ENCODE data around the gene ARHGAP42.

Gene ARHGAP42

GRCh38 chr11:100757646-100758045, 70.6 kb downstream of the ARHGAP42 start:
- in situ Hi-C loops (cut with MboI; ENCODE audit: low sequenced_read_pairs), result no loop called here

DNA sequence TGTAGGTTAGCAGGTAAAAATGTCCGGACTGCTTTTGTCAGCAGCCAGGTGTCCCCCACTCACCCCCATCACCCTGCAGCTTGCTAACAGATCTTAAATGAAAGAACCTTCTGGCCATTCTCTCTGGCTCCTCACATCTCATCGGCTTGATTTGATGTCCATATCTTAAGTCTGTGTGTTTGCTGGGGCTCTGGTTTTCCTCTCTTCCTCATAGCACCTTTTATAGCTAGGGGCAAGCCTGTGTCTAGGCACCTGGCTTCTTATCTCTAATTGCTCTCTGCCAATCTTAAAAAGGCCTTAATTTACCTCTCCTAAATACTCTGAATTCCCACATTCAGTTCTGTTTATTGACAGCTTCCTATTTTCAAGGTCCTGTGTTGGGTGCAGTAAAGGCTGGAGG, 72.0 kb downstream of the ARHGAP42 start:
- in situ Hi-C loops (cut with MboI; ENCODE audit: low sequenced_read_pairs), result no loop called here

DNA sequence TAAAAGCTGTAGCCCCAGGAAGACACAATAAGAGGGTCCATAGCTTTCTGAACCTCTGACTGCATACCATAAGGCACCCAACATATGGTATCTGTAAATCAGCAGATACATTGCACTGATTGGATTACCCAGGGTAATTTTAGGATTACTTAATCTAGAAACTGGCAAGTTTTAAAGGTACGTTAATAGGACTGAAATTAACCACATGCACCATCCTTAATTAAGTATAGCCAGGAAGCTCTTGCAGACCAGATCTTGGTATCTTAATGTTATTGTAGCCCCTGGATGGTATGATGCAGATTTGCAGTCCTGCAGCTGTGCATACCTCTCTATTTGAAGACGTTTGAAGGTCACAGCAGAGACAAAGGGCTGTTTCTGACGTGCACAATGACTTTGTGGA, 72.8 kb downstream of the ARHGAP42 start:
- in situ Hi-C loops (cut with MboI; ENCODE audit: low sequenced_read_pairs), result no loop called here

- in situ Hi-C loops (cut with MboI; ENCODE audit: low sequenced_read_pairs), result no loop called here
Measured at GRCh38 chr11:100760744-100761143, 73.7 kb downstream of the ARHGAP42 start.

DNA sequence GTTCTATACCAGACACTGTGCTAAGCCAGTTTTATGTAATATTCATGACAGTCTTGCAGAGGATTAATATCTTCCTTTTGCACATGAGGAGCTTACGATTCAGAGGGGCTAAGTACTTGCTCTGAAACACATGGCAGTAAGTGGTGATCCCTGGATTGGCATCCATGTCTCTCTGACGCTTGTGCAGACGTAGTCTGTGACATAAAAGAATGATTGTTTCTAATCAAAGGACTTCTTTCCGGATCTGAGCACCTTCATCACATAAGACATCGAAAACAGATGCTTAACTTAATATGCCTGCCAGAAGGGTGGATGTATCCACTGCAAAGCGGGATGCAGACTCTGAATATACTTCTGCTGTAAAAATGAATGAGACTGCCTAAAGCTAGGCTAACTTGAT, 74.8 kb downstream of the ARHGAP42 start:
- in situ Hi-C loops (cut with MboI; ENCODE audit: low sequenced_read_pairs), result no loop called here

DNA sequence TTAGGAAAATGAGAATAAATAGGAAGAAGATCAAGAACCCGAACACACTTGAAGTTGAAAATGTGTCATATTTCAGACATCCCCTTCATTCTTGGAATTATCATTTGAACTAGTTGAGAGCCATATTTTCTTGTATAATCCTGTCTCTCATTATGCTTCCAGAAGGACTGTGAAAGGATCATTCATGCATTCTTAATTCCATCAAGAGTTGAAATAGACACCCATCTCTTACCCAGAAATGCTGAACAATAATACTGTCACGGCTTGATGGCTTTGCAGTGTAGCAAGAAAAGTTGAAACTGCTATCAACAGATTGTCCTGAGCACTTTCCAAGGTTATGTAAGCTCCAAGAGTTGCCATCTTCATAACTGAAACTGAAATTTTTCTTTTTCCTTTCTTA, 79.7 kb downstream of the ARHGAP42 start:
- in situ Hi-C loops (cut with MboI; ENCODE audit: low sequenced_read_pairs), result no loop called here

DNA sequence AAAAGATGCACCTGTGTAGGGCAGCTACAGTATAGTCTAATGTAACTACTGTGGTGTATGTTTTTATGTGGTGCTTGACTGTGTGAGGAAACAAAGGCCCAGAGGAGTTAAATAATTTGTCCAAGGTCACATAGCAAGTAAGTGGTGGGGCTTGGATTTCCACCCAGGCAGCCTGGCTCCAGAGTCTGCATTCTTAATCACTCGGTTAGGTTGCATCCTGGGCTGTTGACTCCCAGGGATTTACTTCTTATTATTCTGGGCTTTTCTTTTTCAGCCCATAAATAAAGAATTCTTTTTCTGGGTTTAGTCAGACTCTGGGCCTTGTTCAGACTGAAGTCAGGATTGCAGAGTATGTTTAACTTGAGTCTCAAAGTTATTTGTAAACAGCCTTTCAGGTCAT, 82.1 kb downstream of the ARHGAP42 start:
- in situ Hi-C loops (cut with MboI; ENCODE audit: low sequenced_read_pairs), result no loop called here

DNA sequence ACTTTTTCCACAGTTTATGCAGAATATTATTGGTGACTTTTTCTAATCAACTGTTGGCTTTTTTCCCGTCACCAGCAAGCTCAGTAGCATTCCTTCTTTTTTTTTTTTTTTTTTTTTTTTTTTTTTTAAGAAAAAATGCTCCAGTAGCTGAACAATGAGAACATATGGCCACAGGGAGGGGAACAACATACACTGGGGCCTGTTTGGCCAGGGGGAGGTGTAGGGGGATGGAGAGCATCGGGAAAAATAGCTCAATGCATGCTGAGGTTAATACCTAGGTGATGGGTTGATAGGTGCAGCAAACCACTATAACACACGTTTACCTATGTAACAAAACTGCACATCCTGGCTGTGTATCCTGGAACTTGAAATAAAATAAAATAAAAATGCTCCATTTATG, 82.5 kb downstream of the ARHGAP42 start:
- in situ Hi-C loops (cut with MboI; ENCODE audit: low sequenced_read_pairs), result no loop called here

DNA sequence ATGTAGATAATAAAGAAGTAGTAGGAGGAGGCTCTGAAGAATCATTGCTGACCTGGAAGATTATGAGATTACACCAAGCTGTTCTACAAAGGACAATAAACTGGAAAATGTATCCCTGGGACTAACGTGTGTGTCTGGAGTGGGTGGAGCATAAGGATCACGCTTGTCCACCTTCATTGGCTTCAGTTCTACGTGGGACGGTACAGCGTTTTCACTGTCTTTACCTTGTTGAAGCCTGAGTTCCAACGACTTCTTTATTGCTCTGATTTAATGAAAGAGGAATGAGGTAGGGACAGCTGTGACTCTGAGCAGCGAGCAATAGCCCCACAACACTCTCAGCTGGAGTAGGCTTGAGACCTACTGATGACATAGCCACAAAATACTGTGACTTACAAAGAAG, 87.0 kb downstream of the ARHGAP42 start:
- in situ Hi-C loops (cut with MboI; ENCODE audit: low sequenced_read_pairs), result no loop called here

DNA sequence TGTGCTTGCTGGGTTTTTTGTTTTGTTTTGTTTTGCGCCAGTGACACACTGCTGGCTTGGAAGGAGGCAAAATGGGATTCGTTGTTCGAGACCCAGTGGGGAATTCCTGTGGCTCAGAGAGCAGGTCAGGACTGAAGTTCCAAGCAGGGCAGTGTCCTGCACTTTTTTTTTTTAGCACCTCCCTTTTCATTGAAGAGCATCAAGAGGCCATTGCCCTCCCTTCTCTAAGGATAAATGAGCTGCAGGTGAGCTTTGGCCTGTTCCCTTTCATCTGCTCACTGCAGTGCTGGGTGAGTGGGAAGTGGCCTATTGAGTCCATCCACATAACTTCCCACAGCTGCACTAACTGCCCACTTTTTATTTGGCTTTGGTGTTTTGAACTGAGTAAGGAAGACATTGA, 87.8 kb downstream of the ARHGAP42 start:
- in situ Hi-C loops (cut with MboI; ENCODE audit: low sequenced_read_pairs), result no loop called here

DNA sequence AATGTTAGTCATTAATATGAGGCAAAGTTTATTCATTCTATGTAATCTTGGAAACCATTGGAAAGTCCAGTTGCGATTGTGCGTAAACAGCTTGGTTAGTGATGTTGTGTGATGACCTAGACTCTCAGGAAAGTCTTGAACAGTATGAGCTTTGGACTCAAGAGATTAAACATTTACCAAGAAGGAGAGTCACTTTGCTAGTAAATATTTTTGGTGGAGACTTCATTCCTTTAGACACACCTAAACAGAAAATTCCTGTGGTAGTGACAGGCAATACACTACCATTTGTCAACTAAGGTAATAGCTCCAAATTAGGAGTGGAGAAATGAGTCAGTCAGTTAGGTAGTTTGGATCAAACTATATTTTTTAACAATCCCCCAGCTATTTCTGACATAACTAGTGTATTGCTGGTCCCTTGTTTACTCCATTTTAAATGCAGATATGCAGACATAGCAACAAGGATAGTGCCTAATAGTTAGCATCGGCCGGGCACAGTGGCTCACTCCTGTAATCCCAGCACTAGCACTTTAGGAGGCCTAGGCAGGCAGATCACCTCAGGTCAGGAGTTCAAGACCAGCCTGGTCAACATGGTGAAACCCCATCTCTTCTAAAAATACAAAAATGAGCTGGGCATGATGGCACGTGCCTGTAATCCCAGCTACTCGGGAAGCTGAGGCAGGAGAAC, 89.3 kb downstream of the ARHGAP42 start:
- in situ Hi-C loops (cut with MboI; ENCODE audit: low sequenced_read_pairs), result no loop called here

DNA sequence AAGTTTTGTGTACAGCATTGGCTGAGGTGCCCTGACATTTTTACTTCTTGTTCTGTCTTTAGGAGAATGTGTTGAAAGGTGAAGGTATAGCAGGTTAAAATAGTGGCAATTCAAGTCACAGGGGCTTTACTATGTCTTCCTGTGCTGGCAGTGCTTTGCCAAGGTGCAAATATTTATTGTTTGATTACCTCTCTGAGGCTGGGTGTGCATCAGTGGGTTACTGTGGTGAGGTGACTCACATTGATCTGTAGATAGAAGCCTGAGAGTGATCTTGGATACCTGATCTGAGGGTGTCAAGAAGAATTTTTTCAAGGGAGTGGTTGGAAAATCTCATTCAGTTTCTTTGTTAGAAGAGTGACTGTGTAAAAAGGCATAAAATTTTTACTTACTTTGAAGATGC, 90.0 kb downstream of the ARHGAP42 start:
- in situ Hi-C loops (cut with MboI; ENCODE audit: low sequenced_read_pairs), result no loop called here

GRCh38 chr11:100777736-100778135, 90.6 kb downstream of the ARHGAP42 start:
- in situ Hi-C loops (cut with MboI; ENCODE audit: low sequenced_read_pairs), result no loop called here

- in situ Hi-C loops (cut with MboI; ENCODE audit: low sequenced_read_pairs), result no loop called here
Measured at GRCh38 chr11:100778166-100778785, 91.2 kb downstream of the ARHGAP42 start.

DNA sequence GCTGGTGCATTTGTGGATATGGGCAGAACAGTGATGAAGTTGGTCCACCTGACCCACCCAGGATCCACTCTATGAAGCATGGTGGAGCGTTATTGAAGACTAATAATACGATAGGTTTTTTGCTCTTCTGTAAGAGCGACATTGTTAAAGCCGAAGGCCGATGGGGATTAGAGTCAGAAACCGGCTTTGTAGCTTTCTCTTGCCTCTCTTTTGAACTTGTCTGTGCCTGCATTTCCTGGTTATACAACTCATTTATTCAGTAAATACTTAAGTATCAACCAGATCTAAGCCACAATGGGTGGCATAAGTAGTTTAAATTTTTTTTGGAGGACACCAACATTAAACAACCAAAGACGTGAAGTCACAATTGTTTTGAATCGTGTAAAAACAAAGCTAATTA, 93.4 kb downstream of the ARHGAP42 start:
- in situ Hi-C loops (cut with MboI; ENCODE audit: low sequenced_read_pairs), result no loop called here

DNA sequence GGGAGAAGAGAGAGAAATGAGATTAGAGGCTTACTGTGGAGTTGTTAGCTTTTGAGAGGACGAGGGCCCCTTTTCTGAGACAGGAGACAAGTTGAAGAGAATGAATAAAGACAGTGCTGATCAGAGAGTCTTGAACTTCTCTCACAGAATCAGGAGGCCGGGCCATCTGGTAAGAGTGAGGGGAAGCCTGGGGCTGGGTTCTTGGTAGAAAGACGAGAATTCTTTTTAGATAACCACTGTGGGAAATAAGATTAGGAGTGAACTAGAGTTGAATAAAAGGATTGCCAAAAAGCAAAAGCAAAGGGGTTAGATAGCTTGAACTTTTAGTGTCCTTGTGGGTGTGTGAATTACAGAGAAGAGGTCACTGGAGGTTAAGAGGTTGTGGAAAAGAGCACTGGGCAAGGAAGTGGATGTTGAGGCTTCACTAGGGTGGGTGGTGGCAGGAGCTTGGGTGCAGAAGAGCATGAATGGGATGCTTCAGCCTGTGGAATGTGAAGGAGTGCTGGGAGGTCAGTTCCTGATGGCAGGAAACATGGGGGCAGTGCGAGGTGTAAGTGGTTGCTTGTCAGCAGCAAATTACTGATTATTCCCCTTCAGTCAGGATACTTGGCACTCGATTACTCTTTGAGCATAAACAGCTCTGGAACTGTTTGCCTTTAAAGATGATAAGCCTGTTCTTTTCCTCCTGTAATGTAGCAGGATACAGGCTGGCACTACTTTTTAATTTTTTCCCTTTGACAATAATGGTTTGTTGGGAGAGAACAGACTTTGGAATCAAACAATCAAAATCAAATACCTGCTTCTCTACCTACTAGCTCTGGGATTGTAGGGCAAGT, 98.3 kb downstream of the ARHGAP42 start:
- in situ Hi-C loops (cut with MboI; ENCODE audit: low sequenced_read_pairs), result no loop called here

GRCh38 chr11:100788561-100789295, 101.6 kb downstream of the ARHGAP42 start:
- in situ Hi-C loops (cut with MboI; ENCODE audit: low sequenced_read_pairs), result no loop called here

DNA sequence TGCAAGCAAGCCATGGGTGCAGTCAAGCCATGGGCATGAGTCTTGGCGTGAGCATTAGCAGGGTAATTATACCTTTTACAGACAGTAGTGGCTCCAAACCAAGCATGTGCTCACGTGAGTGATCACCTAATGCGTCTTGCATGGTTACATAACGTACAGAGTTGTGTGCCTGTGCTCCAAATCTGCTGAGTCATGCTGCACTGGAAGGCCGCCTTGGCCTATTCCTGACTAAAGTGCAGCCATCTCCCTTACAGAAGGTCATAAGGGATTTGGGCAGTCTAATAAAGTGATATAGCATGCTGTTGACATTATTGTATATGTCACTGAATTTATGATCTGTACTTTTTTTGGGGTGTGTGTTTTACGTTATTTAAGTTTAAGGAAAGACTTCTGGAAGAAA, 102.4 kb downstream of the ARHGAP42 start:
- in situ Hi-C loops (cut with MboI; ENCODE audit: low sequenced_read_pairs), result no loop called here

- in situ Hi-C loops (cut with MboI; ENCODE audit: low sequenced_read_pairs), result no loop called here
Measured at GRCh38 chr11:100790073-100790472, 103.0 kb downstream of the ARHGAP42 start.

GRCh38 chr11:100791103-100791502, 104.0 kb downstream of the ARHGAP42 start:
- in situ Hi-C loops (cut with MboI; ENCODE audit: low sequenced_read_pairs), result no loop called here

DNA sequence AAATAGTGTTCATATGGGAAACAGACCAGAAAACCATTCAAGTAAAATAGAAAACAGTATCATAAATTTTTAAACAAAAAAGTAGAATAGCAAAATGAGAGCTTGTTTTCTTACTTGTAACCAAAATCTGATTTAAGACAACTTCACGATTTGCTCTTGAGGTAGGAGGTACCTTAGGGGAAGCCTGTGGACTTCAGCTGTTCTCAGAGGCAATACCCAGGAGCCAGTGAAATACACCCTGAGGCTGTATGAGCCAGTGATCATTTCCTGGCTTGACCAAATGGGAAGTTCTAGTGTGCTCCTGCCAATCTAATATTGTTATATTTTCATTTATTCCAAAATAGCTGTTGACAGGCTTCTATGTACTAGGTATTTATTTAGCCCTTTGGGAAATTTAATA, 104.8 kb downstream of the ARHGAP42 start:
- in situ Hi-C loops (cut with MboI; ENCODE audit: low sequenced_read_pairs), result no loop called here
